ENCODE results near the gene RNF207. TPM values are rescaled to one million over a fixed set of nuclear protein-coding genes. Genes with fewer than 3 reads are reported as not detected.

Gene RNF207
- total and polyA plus RNA-seq, 2 of the 8 experiments (the other 6 are each of a cell fraction or from before 2014, with no cell fraction given) = 3.9 to 5.4 TPM

GRCh38 chr1:6191968-6192367 lies 14.0 kb upstream of the RNF207 start:
- no CpG with 5 or more reads among the region's 1 CpG for WGBS, 2 experiments (ENCODE audit: extremely low coverage in 1 of 2, insufficient coverage in 1 of 2, insufficient read length in 1 of 2, insufficient replicate concordance in 2 of 2, low coverage in 1 of 2, low lambda C conversion rate in 2 of 2, missing lambda C conversion rate in 1 of 2)
- H3K18ac ChIP-seq (ENCODE audit: extremely low read depth, low read length) = no peak overlapping the region
- H3K79me2 ChIP-seq (ENCODE audit: control insufficient read depth in 1 of 2, insufficient read depth in 2 of 2, low read length in 2 of 2) = peaks cover 6 to 87% of the 10 kb centered on the region in 2 experiments
- CTCF ChIA-PET (ENCODE audit: partially characterized antibody) = interaction anchor here (0.6 to 3.9 kb wide), 5 partner anchors 8 to 150 kb away, joined by 3 to 27 read pairs (median 4); no protein-coding TSS in a partner anchor
- H3K23me2 ChIP-seq (ENCODE audit: low read depth, low read length) = no peaks in the 10 kb centered on the region
- H2AFZ ChIP-seq (ENCODE audit: low read length) = no peak overlapping the region
- H2BK12ac ChIP-seq (ENCODE audit: low read depth, low read length) = no peak overlapping the region
- H3K9me3 ChIP-seq (ENCODE audit: insufficient read depth in 2 of 2, low read depth in 1 of 2, low read length in 1 of 2) = no peaks in the 10 kb centered on the region
- H2AK5ac ChIP-seq (ENCODE audit: low read depth, low read length) = no peak overlapping the region
- no peak overlapping the region for H3K9ac ChIP-seq (replicated peaks in 1 of 4; ENCODE audit: extremely low read depth in 1 of 4, low read depth in 3 of 4, low read length in 3 of 4)
- H3K4me3 ChIP-seq (ENCODE audit: extremely low read depth in 1 of 4, insufficient read depth in 2 of 4, low read depth in 3 of 4, low read length in 4 of 4) = no peak overlapping the region
- POLR2A ChIA-PET (ENCODE audit: partially characterized antibody) = interaction anchor here (0.6 to 2.3 kb wide), 8 partner anchors 8 to 234 kb away, joined by 3 to 15 read pairs (median 4); no protein-coding TSS in a partner anchor
- no peak overlapping the region for H3K4ac ChIP-seq (replicated peaks; ENCODE audit: insufficient read length, low read depth, low read length)
- H3K36me3 ChIP-seq (ENCODE audit: control insufficient read depth in 2 of 4, insufficient read depth in 4 of 4, low read length in 3 of 4) = peaks cover 38 to 91% (median 69%) of the 10 kb centered on the region in 4 experiments
- H2BK5ac ChIP-seq (ENCODE audit: low read depth, low read length) = no peak overlapping the region
- H3K4me1 ChIP-seq (replicated peaks in 1 of 4; ENCODE audit: control insufficient read depth in 3 of 4, insufficient read depth in 4 of 4, low read length in 3 of 4) = no peaks in the 10 kb centered on the region
- H2BK20ac ChIP-seq (ENCODE audit: low read length) = no peak overlapping the region
- peaks cover 6% of the 10 kb centered on the region for H3K79me1 ChIP-seq (ENCODE audit: low read depth, low read length)
- H2BK15ac ChIP-seq (ENCODE audit: low read length) = no peak overlapping the region
- peaks cover 9 to 21% of the 10 kb centered on the region in 2 experiments for H4K20me1 ChIP-seq (replicated peaks in 1 of 2; ENCODE audit: control insufficient read depth in 1 of 2, insufficient read depth in 2 of 2, low read length in 2 of 2)
- no peak for FAIRE-seq
- TF ChIP-seq RNF2 (IDR thresholded peaks at IDR 0.05; ENCODE audit: borderline replicate concordance, low read depth, low read length, missing control alignments, poor library complexity, severe bottlenecking) (no peak), TAF7 (optimal IDR thresholded peaks at IDR 0.05; ENCODE audit: borderline replicate concordance, low read depth, low read length) (no peak), NANOG (IDR thresholded peaks at IDR 0.05; ENCODE audit: insufficient read depth, low read depth, low read length, poor library complexity, severe bottlenecking) (no peak)
- H4K5ac ChIP-seq (ENCODE audit: insufficient read length, low read depth, low read length) = no peak overlapping the region
- H4K91ac ChIP-seq (replicated peaks; ENCODE audit: insufficient read length, low read length) = no peak overlapping the region
- no peak overlapping the region for H4K8ac ChIP-seq (ENCODE audit: extremely low read depth, insufficient read depth, low read length)
- H2BK120ac ChIP-seq (replicated peaks; ENCODE audit: low read depth, low read length) = no peak overlapping the region
- H3K27ac ChIP-seq (ENCODE audit: low read depth, low read length) = no peak overlapping the region
- DNase-seq (ENCODE audit: low read depth in 1 of 2, low spot score in 2 of 2) = no peak
- no peak overlapping the region for H3K14ac ChIP-seq (ENCODE audit: insufficient read length)
- H3K4me2 ChIP-seq (ENCODE audit: insufficient read depth in 1 of 2, low read depth in 2 of 2, low read length in 2 of 2) = no peak overlapping the region
- no peak overlapping the region for H3K23ac ChIP-seq (ENCODE audit: insufficient read length)
- H3K56ac ChIP-seq (replicated peaks; ENCODE audit: insufficient read length, low read depth, low read length) = no peak overlapping the region
- no peaks in the 10 kb centered on the region for H3K27me3 ChIP-seq (replicated peaks in 1 of 4; ENCODE audit: control insufficient read depth in 3 of 4, extremely low read depth in 1 of 4, insufficient read depth in 3 of 4, low read length in 3 of 4)
